WTC11 (cell line): ENCODE measurements around the gene KIDINS220. TPM values are rescaled to one million over a fixed set of nuclear protein-coding genes. Genes with fewer than 3 reads are reported as not detected.

Source experiments
- ATAC-seq: fragments of 200-7000 bp; cut with Tn5 transposase; 2 replicates; pipeline ENCODE4 v1.10.0; 2021; ENCODE audit warnings: mild to moderate bottlenecking, moderate library complexity
- CTCF ChIA-PET: fragments of 300-600 bp; sonication (Branson Sonifier 250); formaldehyde crosslinking; loops from one replicate; lab custom pipeline; 2021; ENCODE audit warnings: antibody characterized with exemption; lab: Charles Lee
- POLR2A ChIA-PET: fragments of 350-600 bp; sonication (Branson Sonifier 250); formaldehyde crosslinking; loops from one replicate; lab custom pipeline; 2021; ENCODE audit warnings: antibody characterized with exemption; lab: Charles Lee
- DNase-seq: peaks from one replicate; pipeline ENCODE4 v3.0.0; 2021; ENCODE audit warnings: low spot score
- H3K27ac Mint-ChIP-seq: 2 replicates; pipeline ENCODE4 v1.8.0; 2021; ENCODE audit warnings: mixed read lengths
- H3K27me3 Mint-ChIP-seq: 2 replicates; pipeline ENCODE4 v1.8.0; 2021; ENCODE audit warnings: low read depth, mild to moderate bottlenecking, moderate library complexity, mixed read lengths
- H3K36me3 Mint-ChIP-seq: 2 replicates; pipeline ENCODE4 v1.8.0; 2021; ENCODE audit warnings: mixed read lengths
- H3K4me1 Mint-ChIP-seq: 2 replicates; pipeline ENCODE4 v1.8.0; 2022; ENCODE audit warnings: mixed read lengths
- H3K4me3 Mint-ChIP-seq: 2 replicates; pipeline ENCODE4 v1.8.0; 2021; ENCODE audit warnings: mild to moderate bottlenecking, moderate library complexity, mixed read lengths
- H3K9me3 Mint-ChIP-seq: 2 replicates; pipeline ENCODE4 v1.8.0; 2021; ENCODE audit warnings: mixed read lengths
- CREB1 ChIP-seq: sonication (generic); formaldehyde crosslinking; IDR thresholded peaks from 2 replicates; pipeline ENCODE4 v1.8.0; 2023; ENCODE audit warnings: mild to moderate bottlenecking, missing genetic modification reagents
- CREM ChIP-seq: sonication (generic); formaldehyde crosslinking; IDR thresholded peaks from 2 replicates; pipeline ENCODE4 v1.8.1; 2022; ENCODE audit warnings: mild to moderate bottlenecking, missing genetic modification reagents, moderate library complexity
- ESRRA ChIP-seq: sonication (generic); formaldehyde crosslinking; IDR thresholded peaks from 2 replicates; pipeline ENCODE4 v1.8.1; 2022; ENCODE audit warnings: mild to moderate bottlenecking, missing genetic modification reagents, borderline replicate concordance
- KAT7 ChIP-seq: sonication (generic); formaldehyde crosslinking; IDR thresholded peaks from 2 replicates; pipeline ENCODE4 v1.8.1; 2023; ENCODE audit warnings: missing genetic modification reagents, mild to moderate bottlenecking, borderline replicate concordance
- NFYB ChIP-seq: sonication (generic); formaldehyde crosslinking; conservative IDR thresholded peaks from 2 replicates; pipeline ENCODE4 v1.8.0; 2022; ENCODE audit warnings: low read depth, missing genetic modification reagents
- NR2C2 ChIP-seq: sonication (generic); formaldehyde crosslinking; IDR thresholded peaks from 2 replicates; pipeline ENCODE4 v1.8.0; 2022; ENCODE audit warnings: mild to moderate bottlenecking, missing genetic modification reagents
- RELA ChIP-seq: sonication (generic); formaldehyde crosslinking; IDR thresholded peaks from 2 replicates; pipeline ENCODE4 v1.8.1; 2022; ENCODE audit warnings: missing genetic modification reagents, mild to moderate bottlenecking, borderline replicate concordance
- RORB ChIP-seq: fragments of 250-450 bp; sonication (Bioruptor Pico); IDR thresholded peaks from 2 replicates; pipeline ENCODE4 v1.9.0; 2021; ENCODE audit warnings: mild to moderate bottlenecking
- TEAD4 ChIP-seq: sonication (generic); formaldehyde crosslinking; IDR thresholded peaks from 2 replicates; pipeline ENCODE4 v1.8.0; 2022; ENCODE audit warnings: mild to moderate bottlenecking, missing genetic modification reagents
- TP53 ChIP-seq: sonication (generic); formaldehyde crosslinking; IDR thresholded peaks from 2 replicates; pipeline ENCODE4 v1.8.1; 2023; ENCODE audit warnings: mild to moderate bottlenecking, missing genetic modification reagents
- ZNF416 ChIP-seq: fragments of 250-450 bp; sonication (Bioruptor Pico); IDR thresholded peaks from 2 replicates; pipeline ENCODE4 v1.9.0; 2021; ENCODE audit warnings: mild to moderate bottlenecking, inconsistent platforms
- ZNF671 ChIP-seq: fragments of 250-450 bp; sonication (Bioruptor Pico); IDR thresholded peaks from 2 replicates; pipeline ENCODE4 v1.8.0; 2021; ENCODE audit warnings: mild to moderate bottlenecking
- total RNA-seq: library from RNA; stranded (reverse); gene quantifications from 3 replicates; pipeline ENCODE4 v1.2.3, GENCODE V29; 2021
- TF ChIP-seq, protein P1 (sequence below): sonication (generic); formaldehyde crosslinking; conservative IDR thresholded peaks from 2 replicates; pipeline ENCODE4 v1.8.1; 2023; ENCODE audit warnings: mild to moderate bottlenecking, low read depth, missing genetic modification reagents, moderate library complexity
- TF ChIP-seq, protein P2 (sequence below): fragments of 250-450 bp; sonication (Bioruptor Pico); IDR thresholded peaks from 2 replicates; pipeline ENCODE4 v1.9.0; 2021; ENCODE audit warnings: mild to moderate bottlenecking, borderline replicate concordance
- TF ChIP-seq, protein P3 (sequence below): sonication (generic); formaldehyde crosslinking; IDR thresholded peaks from 2 replicates; pipeline ENCODE4 v1.8.1; 2022; ENCODE audit warnings: low read depth, missing genetic modification reagents, borderline replicate concordance
- TF ChIP-seq, protein P4 (sequence below): fragments of 250-450 bp; sonication (Bioruptor Pico); IDR thresholded peaks from 2 replicates; pipeline ENCODE4 v2.1.2; 2022; ENCODE audit warnings: mild to moderate bottlenecking, moderate library complexity

KIDINS220 gene
- total RNA-seq, 1 experiment from 2014 or later, result 23.9 TPM

DNA sequence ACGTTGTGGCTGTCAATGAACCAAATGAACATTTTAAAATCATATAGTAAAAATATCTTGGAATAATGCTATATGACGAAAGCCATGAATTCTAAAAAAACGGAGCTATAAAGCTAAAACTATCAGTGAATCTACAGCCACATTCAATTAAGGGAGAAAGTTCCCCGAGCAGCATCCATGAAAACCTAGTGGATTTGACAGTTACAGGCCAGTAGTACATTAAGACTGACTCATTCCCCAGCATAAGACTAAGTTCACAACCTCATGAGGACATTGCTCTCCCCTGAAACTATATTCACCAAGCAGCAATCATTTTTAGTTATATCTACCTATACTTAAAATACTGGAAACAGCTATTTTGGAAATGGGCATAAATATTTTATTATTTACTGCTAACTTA is 36.6 kb downstream of the KIDINS220 start (continued):
- TF ChIP-seq CREB1 (no peak), RELA (CRISPR knock-in tag) (no peak), KAT7 (no peak), ESRRA (CRISPR knock-in tag) (no peak), ZNF416 (CRISPR knock-in tag) (no peak)
- TF ChIP-seq, protein P1, sequence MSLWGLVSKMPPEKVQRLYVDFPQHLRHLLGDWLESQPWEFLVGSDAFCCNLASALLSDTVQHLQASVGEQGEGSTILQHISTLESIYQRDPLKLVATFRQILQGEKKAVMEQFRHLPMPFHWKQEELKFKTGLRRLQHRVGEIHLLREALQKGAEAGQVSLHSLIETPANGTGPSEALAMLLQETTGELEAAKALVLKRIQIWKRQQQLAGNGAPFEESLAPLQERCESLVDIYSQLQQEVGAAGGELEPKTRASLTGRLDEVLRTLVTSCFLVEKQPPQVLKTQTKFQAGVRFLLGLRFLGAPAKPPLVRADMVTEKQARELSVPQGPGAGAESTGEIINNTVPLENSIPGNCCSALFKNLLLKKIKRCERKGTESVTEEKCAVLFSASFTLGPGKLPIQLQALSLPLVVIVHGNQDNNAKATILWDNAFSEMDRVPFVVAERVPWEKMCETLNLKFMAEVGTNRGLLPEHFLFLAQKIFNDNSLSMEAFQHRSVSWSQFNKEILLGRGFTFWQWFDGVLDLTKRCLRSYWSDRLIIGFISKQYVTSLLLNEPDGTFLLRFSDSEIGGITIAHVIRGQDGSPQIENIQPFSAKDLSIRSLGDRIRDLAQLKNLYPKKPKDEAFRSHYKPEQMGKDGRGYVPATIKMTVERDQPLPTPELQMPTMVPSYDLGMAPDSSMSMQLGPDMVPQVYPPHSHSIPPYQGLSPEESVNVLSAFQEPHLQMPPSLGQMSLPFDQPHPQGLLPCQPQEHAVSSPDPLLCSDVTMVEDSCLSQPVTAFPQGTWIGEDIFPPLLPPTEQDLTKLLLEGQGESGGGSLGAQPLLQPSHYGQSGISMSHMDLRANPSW (CRISPR knock-in tag), result no peak

DNA sequence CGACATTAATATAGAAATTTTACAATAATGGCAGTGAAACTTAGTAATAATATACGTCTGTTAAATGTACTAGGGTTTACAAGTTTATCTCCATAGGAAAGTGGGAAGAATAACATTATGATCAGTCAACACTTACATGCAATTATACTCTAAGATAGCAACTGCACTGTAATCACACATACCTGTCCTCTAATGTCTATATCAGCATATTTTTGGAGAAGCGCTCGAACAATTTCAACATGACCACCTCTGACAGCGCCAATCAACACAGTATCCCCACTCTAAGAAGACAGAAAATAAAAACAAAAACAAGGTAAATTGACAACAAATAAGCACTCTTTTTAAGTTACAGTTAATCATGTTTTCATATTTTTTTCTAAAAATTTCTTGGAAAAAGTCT is 37.2 kb downstream of the KIDINS220 start:
- no peak overlapping the region for H3K27ac Mint-ChIP-seq
- ATAC-seq (no peak), DNase-seq (no peak)
- H3K27me3 Mint-ChIP-seq, result no peaks in the 10 kb centered on the region
- ChIA-PET CTCF (no interaction called here), POLR2A (no interaction called here)
- no peaks in the 10 kb centered on the region for H3K4me1 Mint-ChIP-seq
- no peak overlapping the region for H3K4me3 Mint-ChIP-seq
- H3K36me3 Mint-ChIP-seq, result peaks cover 12% of the 10 kb centered on the region
- TF ChIP-seq, protein P2, sequence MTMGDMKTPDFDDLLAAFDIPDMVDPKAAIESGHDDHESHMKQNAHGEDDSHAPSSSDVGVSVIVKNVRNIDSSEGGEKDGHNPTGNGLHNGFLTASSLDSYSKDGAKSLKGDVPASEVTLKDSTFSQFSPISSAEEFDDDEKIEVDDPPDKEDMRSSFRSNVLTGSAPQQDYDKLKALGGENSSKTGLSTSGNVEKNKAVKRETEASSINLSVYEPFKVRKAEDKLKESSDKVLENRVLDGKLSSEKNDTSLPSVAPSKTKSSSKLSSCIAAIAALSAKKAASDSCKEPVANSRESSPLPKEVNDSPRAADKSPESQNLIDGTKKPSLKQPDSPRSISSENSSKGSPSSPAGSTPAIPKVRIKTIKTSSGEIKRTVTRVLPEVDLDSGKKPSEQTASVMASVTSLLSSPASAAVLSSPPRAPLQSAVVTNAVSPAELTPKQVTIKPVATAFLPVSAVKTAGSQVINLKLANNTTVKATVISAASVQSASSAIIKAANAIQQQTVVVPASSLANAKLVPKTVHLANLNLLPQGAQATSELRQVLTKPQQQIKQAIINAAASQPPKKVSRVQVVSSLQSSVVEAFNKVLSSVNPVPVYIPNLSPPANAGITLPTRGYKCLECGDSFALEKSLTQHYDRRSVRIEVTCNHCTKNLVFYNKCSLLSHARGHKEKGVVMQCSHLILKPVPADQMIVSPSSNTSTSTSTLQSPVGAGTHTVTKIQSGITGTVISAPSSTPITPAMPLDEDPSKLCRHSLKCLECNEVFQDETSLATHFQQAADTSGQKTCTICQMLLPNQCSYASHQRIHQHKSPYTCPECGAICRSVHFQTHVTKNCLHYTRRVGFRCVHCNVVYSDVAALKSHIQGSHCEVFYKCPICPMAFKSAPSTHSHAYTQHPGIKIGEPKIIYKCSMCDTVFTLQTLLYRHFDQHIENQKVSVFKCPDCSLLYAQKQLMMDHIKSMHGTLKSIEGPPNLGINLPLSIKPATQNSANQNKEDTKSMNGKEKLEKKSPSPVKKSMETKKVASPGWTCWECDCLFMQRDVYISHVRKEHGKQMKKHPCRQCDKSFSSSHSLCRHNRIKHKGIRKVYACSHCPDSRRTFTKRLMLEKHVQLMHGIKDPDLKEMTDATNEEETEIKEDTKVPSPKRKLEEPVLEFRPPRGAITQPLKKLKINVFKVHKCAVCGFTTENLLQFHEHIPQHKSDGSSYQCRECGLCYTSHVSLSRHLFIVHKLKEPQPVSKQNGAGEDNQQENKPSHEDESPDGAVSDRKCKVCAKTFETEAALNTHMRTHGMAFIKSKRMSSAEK (CRISPR knock-in tag), result no peak
- no peak for TF ChIP-seq CREB1
- TF ChIP-seq TP53 (CRISPR knock-in tag), result no peak
- TF ChIP-seq RORB (CRISPR knock-in tag), result no peak
- TF ChIP-seq CREM (CRISPR knock-in tag), result no peak
- no peak for TF ChIP-seq NFYB (CRISPR knock-in tag)
- TF ChIP-seq, protein P3, sequence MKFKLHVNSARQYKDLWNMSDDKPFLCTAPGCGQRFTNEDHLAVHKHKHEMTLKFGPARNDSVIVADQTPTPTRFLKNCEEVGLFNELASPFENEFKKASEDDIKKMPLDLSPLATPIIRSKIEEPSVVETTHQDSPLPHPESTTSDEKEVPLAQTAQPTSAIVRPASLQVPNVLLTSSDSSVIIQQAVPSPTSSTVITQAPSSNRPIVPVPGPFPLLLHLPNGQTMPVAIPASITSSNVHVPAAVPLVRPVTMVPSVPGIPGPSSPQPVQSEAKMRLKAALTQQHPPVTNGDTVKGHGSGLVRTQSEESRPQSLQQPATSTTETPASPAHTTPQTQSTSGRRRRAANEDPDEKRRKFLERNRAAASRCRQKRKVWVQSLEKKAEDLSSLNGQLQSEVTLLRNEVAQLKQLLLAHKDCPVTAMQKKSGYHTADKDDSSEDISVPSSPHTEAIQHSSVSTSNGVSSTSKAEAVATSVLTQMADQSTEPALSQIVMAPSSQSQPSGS (CRISPR knock-in tag), result no peak
- TF ChIP-seq TEAD4 (CRISPR knock-in tag), result no peak
- no peak for TF ChIP-seq NR2C2 (CRISPR knock-in tag)
- TF ChIP-seq ZNF416 (CRISPR knock-in tag), result no peak
- TF ChIP-seq, protein P4, sequence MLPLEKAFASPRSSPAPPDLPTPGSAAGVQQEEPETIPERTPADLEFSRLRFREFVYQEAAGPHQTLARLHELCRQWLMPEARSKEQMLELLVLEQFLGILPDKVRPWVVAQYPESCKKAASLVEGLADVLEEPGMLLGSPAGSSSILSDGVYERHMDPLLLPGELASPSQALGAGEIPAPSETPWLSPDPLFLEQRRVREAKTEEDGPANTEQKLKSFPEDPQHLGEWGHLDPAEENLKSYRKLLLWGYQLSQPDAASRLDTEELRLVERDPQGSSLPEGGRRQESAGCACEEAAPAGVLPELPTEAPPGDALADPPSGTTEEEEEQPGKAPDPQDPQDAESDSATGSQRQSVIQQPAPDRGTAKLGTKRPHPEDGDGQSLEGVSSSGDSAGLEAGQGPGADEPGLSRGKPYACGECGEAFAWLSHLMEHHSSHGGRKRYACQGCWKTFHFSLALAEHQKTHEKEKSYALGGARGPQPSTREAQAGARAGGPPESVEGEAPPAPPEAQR (CRISPR knock-in tag), result no peak
- no peak for TF ChIP-seq ZNF671 (CRISPR knock-in tag)
- no peaks in the 10 kb centered on the region for H3K9me3 Mint-ChIP-seq
